Endometrium (tissue), 2 donors: ENCODE results near the gene CABLES1.
"Not testable (repeated sequence)": the region's sequence is repeated elsewhere in the genome, so short reads cannot be mapped to it uniquely, and the experiment has no call there.

Experiments
- FAIRE-seq: peaks from 2 replicates; lab custom pipeline; 2012; peaks lifted over from hg19 to GRCh38; lab: Jason Lieb, UNC
- donor health status: control.
- donor health status: control.

Gene CABLES1

GRCh38 chr18:23134780-23135549, at the start of gene CABLES1:
CABLES1 (plus strand) TSS chr18:23135485; CDS start chr18:23135763, 278 bp downstream.
- FAIRE-seq = no peak

GRCh38 chr18:23087352-23087751, 47.9 kb upstream of the CABLES1 start:
- FAIRE-seq = no peak

GRCh38 chr18:23088310-23088709, 47.0 kb upstream of the CABLES1 start:
- FAIRE-seq = no peak

GRCh38 chr18:23091017-23091993, 44.0 kb upstream of the CABLES1 start:
- not testable (repeated sequence) for FAIRE-seq

- no peak for FAIRE-seq
These were observed 43.2 kb upstream of the CABLES1 start for GRCh38 chr18:23092121-23092520.

- not testable (repeated sequence) for FAIRE-seq
These were observed 42.2 kb upstream of the CABLES1 start for GRCh38 chr18:23093130-23093529.

GRCh38 chr18:23093772-23094171, 41.5 kb upstream of the CABLES1 start:
- FAIRE-seq = no peak

GRCh38 chr18:23094411-23095190, 40.7 kb upstream of the CABLES1 start:
- FAIRE-seq = no peak

GRCh38 chr18:23095463-23095862, 39.8 kb upstream of the CABLES1 start:
- no peak for FAIRE-seq

GRCh38 chr18:23097016-23097415, 38.3 kb upstream of the CABLES1 start:
- not testable (repeated sequence) for FAIRE-seq

- FAIRE-seq = no peak
These were observed 35.7 kb upstream of the CABLES1 start for GRCh38 chr18:23099621-23100020.

GRCh38 chr18:23101861-23102432, 33.3 kb upstream of the CABLES1 start:
- FAIRE-seq = no peak

- FAIRE-seq = no peak
These were observed 32.6 kb upstream of the CABLES1 start for GRCh38 chr18:23102493-23103261.

- FAIRE-seq = no peak
These were observed 31.8 kb upstream of the CABLES1 start for GRCh38 chr18:23103449-23103848.

GRCh38 chr18:23105030-23105429, 30.3 kb upstream of the CABLES1 start:
- FAIRE-seq = no peak

- FAIRE-seq = no peak
These were observed 29.6 kb upstream of the CABLES1 start for GRCh38 chr18:23105581-23106219.

- no peak for FAIRE-seq
These were observed 28.7 kb upstream of the CABLES1 start for GRCh38 chr18:23106575-23106974.

GRCh38 chr18:23107718-23108117, 27.6 kb upstream of the CABLES1 start:
- FAIRE-seq = no peak

GRCh38 chr18:23108496-23108895, 26.8 kb upstream of the CABLES1 start:
- FAIRE-seq = no peak

- not testable (repeated sequence) for FAIRE-seq
These were observed 26.1 kb upstream of the CABLES1 start for GRCh38 chr18:23109163-23109562.
